HepG2 (cell line): ENCODE data around the gene PEX5L. TPM values are rescaled to one million over a fixed set of nuclear protein-coding genes. Genes with fewer than 3 reads are reported as not detected.

Experiments
- HNF4G ChIP-seq, 2 experiments: sonication (generic) in 1 of 2; formaldehyde crosslinking in 1 of 2; IDR thresholded peaks; 2 replicates each; pipeline versions ENCODE4 v1.4.0 to v1.6.1; 2011 to 2020; ENCODE audit warnings: borderline replicate concordance in 2 of 2, low read depth in 2 of 2, mild to moderate bottlenecking in 2 of 2, low read length in 1 of 2, missing genetic modification reagents in 1 of 2, moderate library complexity in 1 of 2
- SAFB2 ChIP-seq: sonication (generic); formaldehyde crosslinking; IDR thresholded peaks from 2 replicates; pipeline ENCODE4 v1.5.1; 2020; ENCODE audit warnings: missing genetic modification reagents, low read depth, mild to moderate bottlenecking, borderline replicate concordance
- polyA plus RNA-seq, 8 experiments: library from polyadenylated mRNA; depleted of rRNA in 3 of 8; stranded (reverse) in 7 of 8; unstranded in 1 of 8; fragments of >200 nt; fragmentation: Illumina TruSeq in 4 of 8; extraction: Trizol in 4 of 8; gene quantifications; 2 replicates each; pipeline versions ENCODE4 v1.2.1 to v1.2.3, GENCODE V29; 2011 to 2016; ENCODE audit warnings: low read depth in 4 of 8, missing spikeins in 1 of 8, mixed read lengths in 1 of 8; ENCODE audit not compliant: insufficient read depth in 1 of 8
- total RNA-seq, 5 experiments: library from RNA; depleted of rRNA; stranded (reverse); fragments of >200 nt; fragmentation: Illumina TruSeq; extraction: Trizol; gene quantifications; 2 replicates each; pipeline ENCODE4 v1.2.3, GENCODE V29; 2016; ENCODE audit warnings: low read depth in 1 of 5
- TF ChIP-seq, protein P1 (sequence below): sonication (generic); formaldehyde crosslinking; IDR thresholded peaks from 2 replicates; pipeline ENCODE4 v1.5.0; 2020; ENCODE audit warnings: mild to moderate bottlenecking, missing genetic modification reagents
- TF ChIP-seq, protein P2 (sequence below): sonication (generic); formaldehyde crosslinking; IDR thresholded peaks from 2 replicates; pipeline ENCODE4 v1.4.0; 2020; ENCODE audit warnings: missing genetic modification reagents
- TF ChIP-seq, protein P3 (sequence below): sonication (generic); formaldehyde crosslinking; conservative IDR thresholded peaks from 2 replicates; pipeline ENCODE4 v1.8.0; 2022; ENCODE audit warnings: low read depth, missing genetic modification reagents
- TF ChIP-seq, protein P4 (sequence below): sonication (generic); formaldehyde crosslinking; IDR thresholded peaks from 2 replicates; pipeline ENCODE4 v1.8.1; 2023; ENCODE audit warnings: mild to moderate bottlenecking, moderate library complexity, missing genetic modification reagents

PEX5L gene
- total and polyA plus RNA-seq, 2 of the 13 experiments (the other 11 are each of a cell fraction or from before 2014, with no cell fraction given) = not detected

DNA sequence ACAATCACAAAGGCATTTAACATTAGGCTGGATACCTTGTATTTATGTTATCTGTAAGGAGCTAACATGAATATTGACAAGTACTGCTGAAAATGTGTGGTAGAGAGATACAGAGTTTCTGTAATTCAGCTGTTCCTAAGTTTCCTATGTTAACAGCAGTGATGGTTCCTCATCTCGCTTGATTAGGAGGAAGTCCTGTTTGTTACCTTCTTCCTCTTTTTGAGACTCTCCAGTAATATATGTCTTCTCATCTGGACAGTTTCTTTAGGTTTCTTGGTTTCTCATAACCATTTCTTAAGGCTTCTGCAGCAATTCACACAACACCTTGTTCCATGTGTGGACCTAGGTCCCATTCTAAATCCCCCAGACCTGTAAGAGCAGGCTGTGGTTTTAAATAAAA lies 11.4 kb upstream of the PEX5L start (continued):
- TF ChIP-seq, protein P1, sequence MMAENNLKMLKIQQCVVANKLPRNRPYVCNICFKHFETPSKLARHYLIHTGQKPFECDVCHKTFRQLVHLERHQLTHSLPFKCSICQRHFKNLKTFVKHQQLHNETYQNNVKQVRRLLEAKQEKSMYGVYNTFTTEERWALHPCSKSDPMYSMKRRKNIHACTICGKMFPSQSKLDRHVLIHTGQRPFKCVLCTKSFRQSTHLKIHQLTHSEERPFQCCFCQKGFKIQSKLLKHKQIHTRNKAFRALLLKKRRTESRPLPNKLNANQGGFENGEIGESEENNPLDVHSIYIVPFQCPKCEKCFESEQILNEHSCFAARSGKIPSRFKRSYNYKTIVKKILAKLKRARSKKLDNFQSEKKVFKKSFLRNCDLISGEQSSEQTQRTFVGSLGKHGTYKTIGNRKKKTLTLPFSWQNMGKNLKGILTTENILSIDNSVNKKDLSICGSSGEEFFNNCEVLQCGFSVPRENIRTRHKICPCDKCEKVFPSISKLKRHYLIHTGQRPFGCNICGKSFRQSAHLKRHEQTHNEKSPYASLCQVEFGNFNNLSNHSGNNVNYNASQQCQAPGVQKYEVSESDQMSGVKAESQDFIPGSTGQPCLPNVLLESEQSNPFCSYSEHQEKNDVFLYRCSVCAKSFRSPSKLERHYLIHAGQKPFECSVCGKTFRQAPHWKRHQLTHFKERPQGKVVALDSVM (CRISPR knock-in tag) = no peak
- TF ChIP-seq, protein P2, sequence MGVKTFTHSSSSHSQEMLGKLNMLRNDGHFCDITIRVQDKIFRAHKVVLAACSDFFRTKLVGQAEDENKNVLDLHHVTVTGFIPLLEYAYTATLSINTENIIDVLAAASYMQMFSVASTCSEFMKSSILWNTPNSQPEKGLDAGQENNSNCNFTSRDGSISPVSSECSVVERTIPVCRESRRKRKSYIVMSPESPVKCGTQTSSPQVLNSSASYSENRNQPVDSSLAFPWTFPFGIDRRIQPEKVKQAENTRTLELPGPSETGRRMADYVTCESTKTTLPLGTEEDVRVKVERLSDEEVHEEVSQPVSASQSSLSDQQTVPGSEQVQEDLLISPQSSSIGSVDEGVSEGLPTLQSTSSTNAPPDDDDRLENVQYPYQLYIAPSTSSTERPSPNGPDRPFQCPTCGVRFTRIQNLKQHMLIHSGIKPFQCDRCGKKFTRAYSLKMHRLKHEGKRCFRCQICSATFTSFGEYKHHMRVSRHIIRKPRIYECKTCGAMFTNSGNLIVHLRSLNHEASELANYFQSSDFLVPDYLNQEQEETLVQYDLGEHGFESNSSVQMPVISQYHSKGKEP (CRISPR knock-in tag) = no peak
- TF ChIP-seq, protein P3, sequence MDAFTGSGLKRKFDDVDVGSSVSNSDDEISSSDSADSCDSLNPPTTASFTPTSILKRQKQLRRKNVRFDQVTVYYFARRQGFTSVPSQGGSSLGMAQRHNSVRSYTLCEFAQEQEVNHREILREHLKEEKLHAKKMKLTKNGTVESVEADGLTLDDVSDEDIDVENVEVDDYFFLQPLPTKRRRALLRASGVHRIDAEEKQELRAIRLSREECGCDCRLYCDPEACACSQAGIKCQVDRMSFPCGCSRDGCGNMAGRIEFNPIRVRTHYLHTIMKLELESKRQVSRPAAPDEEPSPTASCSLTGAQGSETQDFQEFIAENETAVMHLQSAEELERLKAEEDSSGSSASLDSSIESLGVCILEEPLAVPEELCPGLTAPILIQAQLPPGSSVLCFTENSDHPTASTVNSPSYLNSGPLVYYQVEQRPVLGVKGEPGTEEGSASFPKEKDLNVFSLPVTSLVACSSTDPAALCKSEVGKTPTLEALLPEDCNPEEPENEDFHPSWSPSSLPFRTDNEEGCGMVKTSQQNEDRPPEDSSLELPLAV (CRISPR knock-in tag) = no peak
- no peak for TF ChIP-seq HNF4G (IDR thresholded peaks at IDR 0.05; ENCODE audit: borderline replicate concordance, low read depth, low read length)
- no peak for TF ChIP-seq HNF4G (CRISPR knock-in tag; IDR thresholded peaks at IDR 0.05; ENCODE audit: borderline replicate concordance, low read depth)
- TF ChIP-seq, protein P4, sequence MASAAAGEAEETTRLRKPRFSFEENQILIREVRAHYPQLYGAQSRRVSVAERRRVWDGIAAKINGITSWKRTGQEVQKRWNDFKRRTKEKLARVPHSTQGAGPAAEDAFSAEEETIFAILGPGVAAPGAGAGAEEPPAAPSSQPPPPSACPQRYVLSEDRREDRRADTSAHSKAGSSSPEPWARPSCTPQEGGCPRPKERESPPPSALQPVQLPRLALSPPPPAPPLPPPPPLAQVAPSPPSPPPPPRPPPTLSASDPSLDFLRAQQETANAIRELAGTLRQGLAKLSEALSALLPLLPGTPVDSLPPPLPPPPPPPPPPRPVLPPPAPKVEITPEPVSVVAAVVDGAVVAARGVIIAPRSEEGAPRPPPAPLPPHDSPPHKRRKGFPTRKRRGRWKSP (CRISPR knock-in tag) = no peak
- no peak for TF ChIP-seq SAFB2 (CRISPR knock-in tag)
